IMR-90 (cell line): ENCODE data around the gene EXOC4.

ENCODE experiments used
- CEBPB ChIP-seq: IDR thresholded peaks from 2 replicates; pipeline ENCODE4 v1.6.1; 2012; ENCODE audit warnings: low read depth, low read length, improper control_type of control experiment
- CHD1 ChIP-seq: IDR thresholded peaks from 2 replicates; pipeline ENCODE4 v1.6.1; 2012; ENCODE audit warnings: low read depth, low read length, improper control_type of control experiment
- CTCF ChIP-seq: conservative IDR thresholded peaks from 2 replicates; pipeline ENCODE4 v1.5.1; 2012; ENCODE audit warnings: mild to moderate bottlenecking, low read depth, low read length, improper control_type of control experiment
- ELK1 ChIP-seq: fragments of 150-350 bp; IDR thresholded peaks from 2 replicates; pipeline ENCODE4 v1.6.1; 2016; ENCODE audit warnings: low read depth, mild to moderate bottlenecking, low read length, moderate library complexity, borderline replicate concordance
- MAFK ChIP-seq: IDR thresholded peaks from 2 replicates; pipeline ENCODE4 v1.6.1; 2012; ENCODE audit warnings: low read depth, low read length, improper control_type of control experiment
- MXI1 ChIP-seq: IDR thresholded peaks from 2 replicates; pipeline ENCODE4 v1.6.1; 2012; ENCODE audit warnings: low read depth, mild to moderate bottlenecking, low read length, moderate library complexity, borderline replicate concordance
- NFE2L2 ChIP-seq: fragments of 150-350 bp; IDR thresholded peaks from 2 replicates; pipeline ENCODE4 v1.6.1; 2016; ENCODE audit warnings: low read depth, mild to moderate bottlenecking, low read length
- POLR2A ChIP-seq: IDR thresholded peaks from 2 replicates; pipeline ENCODE4 v1.6.1; 2012; ENCODE audit warnings: mild to moderate bottlenecking, low read depth, low read length
- RFX5 ChIP-seq: IDR thresholded peaks from 2 replicates; pipeline ENCODE4 v1.8.0; 2012; ENCODE audit warnings: low read depth, mild to moderate bottlenecking, low read length, moderate library complexity
- SMC3 ChIP-seq: fragments of 150-350 bp; IDR thresholded peaks from 2 replicates; pipeline ENCODE4 v1.6.1; 2016; ENCODE audit warnings: low read depth, mild to moderate bottlenecking, antibody characterized with exemption, low read length, moderate library complexity
- USF2 ChIP-seq: fragments of 150-350 bp; IDR thresholded peaks from 2 replicates; pipeline ENCODE4 v1.6.1; 2017; ENCODE audit warnings: mild to moderate bottlenecking, antibody characterized with exemption, low read length, low read depth

- TF ChIP-seq POLR2A (no peak), CTCF (no peak), CHD1 (no peak), NFE2L2 (no peak), SMC3 (no peak), CEBPB (no peak), ELK1 (no peak), USF2 (no peak), MAFK (no peak), RFX5 (no peak), MXI1 (no peak)
These were observed 560.0 kb downstream of the EXOC4 start for GRCh38 chr7:133812877-133813276.
